Activated CD4-positive, alpha-beta T cell treated with anti-CD3 and anti-CD28 coated beads, Interleukin-2, amount 50 U/mL, for 16 hours (primary cell): Measurements from ENCODE around the gene PTPN2.
A peak's percentile ranks its signal among the peaks of the same experiment; 100 is the strongest.
"Not testable (repeated sequence)": the region's sequence is repeated elsewhere in the genome, so short reads cannot be mapped to it uniquely, and the experiment has no call there.

Experiments
- DNase-seq: peaks from one replicate; pipeline ENCODE4 v3.0.0-alpha.2; 2020

The PTPN2 gene

GRCh38 chr18:12820506-12820905, 63.5 kb downstream of the PTPN2 start:
- no peak for DNase-seq

GRCh38 chr18:12819841-12820240, 64.2 kb downstream of the PTPN2 start:
- DNase-seq, result no peak

- DNase-seq, result peak; percentile 65
These were observed 64.7 kb downstream of the PTPN2 start for GRCh38 chr18:12819322-12819721.

GRCh38 chr18:12818243-12818642, 65.8 kb downstream of the PTPN2 start:
- no peak for DNase-seq

GRCh38 chr18:12816451-12816850, 67.6 kb downstream of the PTPN2 start:
- no peak for DNase-seq

GRCh38 chr18:12811191-12811950, 72.7 kb downstream of the PTPN2 start:
- DNase-seq, result no peak

GRCh38 chr18:12803069-12803936, 80.7 kb downstream of the PTPN2 start:
- DNase-seq, result no peak

GRCh38 chr18:12802538-12802937, 81.5 kb downstream of the PTPN2 start:
- no peak for DNase-seq

GRCh38 chr18:12796448-12796847, 87.6 kb downstream of the PTPN2 start:
- no peak for DNase-seq

GRCh38 chr18:12791610-12792009, 92.4 kb downstream of the PTPN2 start:
- DNase-seq, result no peak

- DNase-seq, result no peak
These were observed 97.4 kb downstream of the PTPN2 start for GRCh38 chr18:12786669-12787068.

GRCh38 chr18:12783524-12783923, 100.5 kb downstream of the PTPN2 start:
- DNase-seq, result no peak

GRCh38 chr18:12782521-12782920, 101.5 kb downstream of the PTPN2 start:
- no peak for DNase-seq

- no peak for DNase-seq
These were observed 104.6 kb downstream of the PTPN2 start for GRCh38 chr18:12779456-12779855.

- no peak for DNase-seq
These were observed 105.0 kb downstream of the PTPN2 start for GRCh38 chr18:12779043-12779442.

GRCh38 chr18:12777500-12777944, 106.5 kb downstream of the PTPN2 start:
- DNase-seq, result no peak

- DNase-seq, result no peak
These were observed 107.1 kb downstream of the PTPN2 start for GRCh38 chr18:12776821-12777471.

- not testable (repeated sequence) for DNase-seq
These were observed 107.6 kb downstream of the PTPN2 start for GRCh38 chr18:12776415-12776814.

- DNase-seq, result peak; percentile 18
These were observed 109.1 kb downstream of the PTPN2 start for GRCh38 chr18:12774982-12775381.

GRCh38 chr18:12773369-12773768, 110.7 kb downstream of the PTPN2 start:
- no peak for DNase-seq

GRCh38 chr18:12772111-12772510, 111.9 kb downstream of the PTPN2 start:
- DNase-seq, result no peak

GRCh38 chr18:12770469-12771219, 113.4 kb downstream of the PTPN2 start:
- DNase-seq, result no peak
